H9 (cell line): Measurements from ENCODE around the gene SEC14L5. TPM values are rescaled to one million over a fixed set of nuclear protein-coding genes. Genes with fewer than 3 reads are reported as not detected.

ENCODE experiments used
- DNase-seq: peaks from one replicate; pipeline ENCODE4 v3.0.0-alpha.2; 2017
- H2AFZ ChIP-seq: one replicate; pipeline ENCODE4 v1.6.1; 2013; ENCODE audit warnings: mild to moderate bottlenecking, low read length, control low read depth, moderate library complexity
- H2AK5ac ChIP-seq: 2 replicates; pipeline ENCODE4 v1.6.1; 2013; ENCODE audit warnings: low read length, control low read depth, mixed read lengths; ENCODE audit not compliant: insufficient read length
- H2BK120ac ChIP-seq: one replicate; pipeline ENCODE4 v1.6.1; 2013; ENCODE audit warnings: low read depth, mild to moderate bottlenecking, low read length, control low read depth, inconsistent platforms; ENCODE audit not compliant: poor library complexity, severe bottlenecking
- H2BK12ac ChIP-seq: 2 replicates; pipeline ENCODE4 v1.6.1; 2013; ENCODE audit warnings: low read length, control low read depth, mixed read lengths, low read depth; ENCODE audit not compliant: insufficient read length
- H2BK15ac ChIP-seq: 2 replicates; pipeline ENCODE4 v1.6.1; 2013; ENCODE audit warnings: low read depth, low read length, control low read depth
- H2BK20ac ChIP-seq: one replicate; pipeline ENCODE4 v1.6.1; 2013; ENCODE audit warnings: low read depth, mild to moderate bottlenecking, low read length, control low read depth, inconsistent platforms; ENCODE audit not compliant: poor library complexity, severe bottlenecking
- H2BK5ac ChIP-seq: 2 replicates; pipeline ENCODE4 v1.6.1; 2013; ENCODE audit warnings: low read length, control low read depth, mixed read lengths; ENCODE audit not compliant: insufficient read length
- H3K14ac ChIP-seq: 2 replicates; pipeline ENCODE4 v1.6.1; 2013; ENCODE audit warnings: low read length, control low read depth; ENCODE audit not compliant: insufficient read depth
- H3K18ac ChIP-seq: 2 replicates; pipeline ENCODE4 v1.6.1; 2013; ENCODE audit warnings: low read depth, mild to moderate bottlenecking, mixed read lengths, low read length, control low read depth; ENCODE audit not compliant: insufficient read length
- H3K23ac ChIP-seq: 2 replicates; pipeline ENCODE4 v1.6.1; 2013; ENCODE audit warnings: low read length, control low read depth, mixed read lengths, low read depth; ENCODE audit not compliant: insufficient read length
- H3K23me2 ChIP-seq: 2 replicates; pipeline ENCODE4 v1.6.1; 2013; ENCODE audit warnings: low read depth, mild to moderate bottlenecking, mixed read lengths, low read length, control low read depth; ENCODE audit not compliant: insufficient read length, poor library complexity, severe bottlenecking
- H3K27ac ChIP-seq: 2 replicates; pipeline ENCODE4 v1.5.1; 2013; ENCODE audit warnings: low read length, control low read depth, mixed read lengths, low read depth; ENCODE audit not compliant: insufficient read length
- H3K27me3 ChIP-seq: 2 replicates; pipeline ENCODE4 v1.6.1; 2013; ENCODE audit warnings: low read length, control low read depth, inconsistent platforms; ENCODE audit not compliant: insufficient read depth
- H3K4ac ChIP-seq: 2 replicates; pipeline ENCODE4 v1.6.1; 2013; ENCODE audit warnings: low read depth, mild to moderate bottlenecking, control low read depth, inconsistent platforms, low read length, moderate library complexity
- H3K4me1 ChIP-seq: 2 replicates; pipeline ENCODE4 v1.6.1; 2013; ENCODE audit warnings: low read length, control low read depth, inconsistent platforms; ENCODE audit not compliant: insufficient read depth
- H3K4me2 ChIP-seq: 2 replicates; pipeline ENCODE4 v1.6.1; 2013; ENCODE audit warnings: low read length, control low read depth, mixed read lengths; ENCODE audit not compliant: insufficient read length, insufficient read depth
- H3K56ac ChIP-seq: 2 replicates; pipeline ENCODE4 v1.6.1; 2013; ENCODE audit warnings: low read depth, mild to moderate bottlenecking, mixed read lengths, low read length, control low read depth; ENCODE audit not compliant: insufficient read length
- H3K79me1 ChIP-seq: 2 replicates; pipeline ENCODE4 v1.6.1; 2013; ENCODE audit warnings: low read depth, mild to moderate bottlenecking, moderate library complexity, low read length, control low read depth, inconsistent platforms; ENCODE audit not compliant: insufficient read depth, poor library complexity, severe bottlenecking
- H3K79me2 ChIP-seq: 2 replicates; pipeline ENCODE4 v1.6.1; 2013; ENCODE audit warnings: low read length, control low read depth, inconsistent platforms; ENCODE audit not compliant: insufficient read depth
- H3K9ac ChIP-seq: 2 replicates; pipeline ENCODE4 v1.6.1; 2013; ENCODE audit warnings: low read length, control low read depth, mixed read lengths; ENCODE audit not compliant: insufficient read length; ENCODE audit errors: extremely low read depth
- H3K9me3 ChIP-seq: one replicate; pipeline ENCODE4 v1.6.1; 2013; ENCODE audit warnings: low read depth, low read length, inconsistent platforms; ENCODE audit not compliant: control insufficient read depth
- H3T11ph ChIP-seq: one replicate; pipeline ENCODE4 v1.6.1; 2013; ENCODE audit warnings: mild to moderate bottlenecking, low read length, control low read depth, inconsistent platforms
- H4K20me1 ChIP-seq: one replicate; pipeline ENCODE4 v1.6.1; 2013; ENCODE audit not compliant: control insufficient read depth, insufficient read length, insufficient read depth
- H4K5ac ChIP-seq: 2 replicates; pipeline ENCODE4 v1.6.1; 2013; ENCODE audit warnings: low read depth, mild to moderate bottlenecking, mixed read lengths, low read length, control low read depth; ENCODE audit not compliant: insufficient read length
- H4K8ac ChIP-seq: replicated peaks from 2 replicates; pipeline ENCODE4 v1.6.1; 2013; ENCODE audit warnings: low read length, control low read depth, mixed read lengths, low read depth; ENCODE audit not compliant: insufficient read length
- H4K91ac ChIP-seq: 2 replicates; pipeline ENCODE4 v1.6.1; 2013; ENCODE audit warnings: low read depth, mild to moderate bottlenecking, moderate library complexity, mixed read lengths, low read length, control low read depth; ENCODE audit not compliant: insufficient read length
- H3K27ac Mint-ChIP-seq, 3 experiments: 2 replicates in 2 of 3; 3 replicates in 1 of 3; pipeline ENCODE4 v1.8.0; 2020 to 2021; ENCODE audit warnings: mixed read lengths in 3 of 3, mild to moderate bottlenecking in 1 of 3, moderate library complexity in 1 of 3
- H3K27me3 Mint-ChIP-seq: 2 replicates; pipeline ENCODE4 v1.8.0; 2021; ENCODE audit warnings: low read depth, mild to moderate bottlenecking, moderate library complexity, mixed read lengths
- H3K36me3 Mint-ChIP-seq, 3 experiments: 2 replicates in 2 of 3; 3 replicates in 1 of 3; pipeline ENCODE4 v1.8.0; 2020 to 2021; ENCODE audit warnings: low read depth in 3 of 3, mixed read lengths in 3 of 3; ENCODE audit not compliant: insufficient read depth in 1 of 3
- H3K4me1 Mint-ChIP-seq, 2 experiments: 2 replicates each; pipeline ENCODE4 v1.8.0; 2020; ENCODE audit warnings: mixed read lengths in 2 of 2
- H3K4me3 Mint-ChIP-seq, 2 experiments: 2 replicates in 1 of 2; 3 replicates in 1 of 2; pipeline ENCODE4 v1.8.0; 2020 to 2021; ENCODE audit warnings: mild to moderate bottlenecking in 2 of 2, mixed read lengths in 2 of 2, moderate library complexity in 1 of 2
- H3K9me3 Mint-ChIP-seq, 2 experiments: 2 replicates in 1 of 2; 3 replicates in 1 of 2; pipeline ENCODE4 v1.8.0; 2020; ENCODE audit warnings: mild to moderate bottlenecking in 2 of 2, mixed read lengths in 2 of 2, moderate library complexity in 1 of 2
- WGBS: extraction: QIAGEN DNeasy Blood & Tissue Kit; methylation state at CpG from one replicate; pipeline ENCODE4 v1.1.7; 2013; ENCODE audit warnings: missing lambda C conversion rate, low lambda C conversion rate, mixed read lengths; ENCODE audit not compliant: insufficient read length; ENCODE audit errors: extremely low coverage; 5-methylcytosine and 5-hydroxymethylcytosine counted together
- total RNA-seq: library from RNA; stranded (reverse); gene quantifications from 2 replicates; pipeline ENCODE4 v1.2.1, GENCODE V29; 2021
- TF ChIP-seq, protein P1 (sequence below): fragments of 200-600 bp; sonication (generic); conservative IDR thresholded peaks from 3 replicates; pipeline ENCODE4 v1.8.0; 2021; ENCODE audit warnings: antibody characterized with exemption, mild to moderate bottlenecking

SEC14L5 gene
- total RNA-seq, 1 experiment from 2014 or later: 4.1 TPM

DNA sequence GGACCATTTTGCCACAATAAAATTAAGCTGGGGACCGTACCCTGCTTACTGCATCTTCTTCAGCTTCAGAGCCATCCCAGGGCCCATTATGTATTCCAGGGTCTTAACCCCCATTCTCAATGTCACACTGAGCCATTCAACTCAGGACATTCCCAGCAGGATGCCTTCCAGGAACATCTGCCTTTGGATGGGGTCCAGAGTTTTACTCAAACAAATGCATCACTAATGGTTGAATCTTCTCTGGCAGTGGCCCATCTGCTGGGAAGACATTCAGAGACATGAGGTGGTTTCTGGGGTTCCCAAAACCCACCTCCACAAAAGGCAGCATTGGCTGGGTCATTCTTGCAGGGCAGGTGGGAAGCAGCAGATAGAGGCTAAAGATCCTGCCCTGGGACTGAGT lies 3.4 kb upstream of the SEC14L5 start:
- H4K8ac ChIP-seq: no peak overlapping the region
- no peaks in the 10 kb centered on the region for H3K79me1 ChIP-seq
- H2BK20ac ChIP-seq: no peak overlapping the region
- no peak overlapping the region for H2AFZ ChIP-seq
- no peaks in the 10 kb centered on the region for H3K36me3 Mint-ChIP-seq
- no CpG with 5 or more reads among the region's 1 CpG for WGBS
- H3K4me2 ChIP-seq: no peak overlapping the region
- no peak overlapping the region for H3K56ac ChIP-seq
- H3K27ac ChIP-seq: no peak overlapping the region
- H3K9ac ChIP-seq: no peak overlapping the region
- no peak overlapping the region for H3K23ac ChIP-seq
- no peak overlapping the region for H3K14ac ChIP-seq
- H2AK5ac ChIP-seq: no peak overlapping the region
- H3K9me3 ChIP-seq: no peaks in the 10 kb centered on the region
- no peaks in the 10 kb centered on the region for H3K79me2 ChIP-seq
- no peak for DNase-seq
- H2BK15ac ChIP-seq: no peak overlapping the region
- H3K27me3 ChIP-seq: no peaks in the 10 kb centered on the region; the same call in 1 of the 2 replicates
- H2BK120ac ChIP-seq: no peak overlapping the region
- no peak overlapping the region for H2BK5ac ChIP-seq
- H3K9me3 Mint-ChIP-seq: no peaks in the 10 kb centered on the region; a peak in 1 of 5 replicates
- H4K91ac ChIP-seq: no peak overlapping the region
- H2BK12ac ChIP-seq: no peak overlapping the region
- TF ChIP-seq, protein P1, sequence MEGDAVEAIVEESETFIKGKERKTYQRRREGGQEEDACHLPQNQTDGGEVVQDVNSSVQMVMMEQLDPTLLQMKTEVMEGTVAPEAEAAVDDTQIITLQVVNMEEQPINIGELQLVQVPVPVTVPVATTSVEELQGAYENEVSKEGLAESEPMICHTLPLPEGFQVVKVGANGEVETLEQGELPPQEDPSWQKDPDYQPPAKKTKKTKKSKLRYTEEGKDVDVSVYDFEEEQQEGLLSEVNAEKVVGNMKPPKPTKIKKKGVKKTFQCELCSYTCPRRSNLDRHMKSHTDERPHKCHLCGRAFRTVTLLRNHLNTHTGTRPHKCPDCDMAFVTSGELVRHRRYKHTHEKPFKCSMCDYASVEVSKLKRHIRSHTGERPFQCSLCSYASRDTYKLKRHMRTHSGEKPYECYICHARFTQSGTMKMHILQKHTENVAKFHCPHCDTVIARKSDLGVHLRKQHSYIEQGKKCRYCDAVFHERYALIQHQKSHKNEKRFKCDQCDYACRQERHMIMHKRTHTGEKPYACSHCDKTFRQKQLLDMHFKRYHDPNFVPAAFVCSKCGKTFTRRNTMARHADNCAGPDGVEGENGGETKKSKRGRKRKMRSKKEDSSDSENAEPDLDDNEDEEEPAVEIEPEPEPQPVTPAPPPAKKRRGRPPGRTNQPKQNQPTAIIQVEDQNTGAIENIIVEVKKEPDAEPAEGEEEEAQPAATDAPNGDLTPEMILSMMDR: no peak
- H3K4ac ChIP-seq: no peak overlapping the region
- H3K27me3 Mint-ChIP-seq: peaks cover 13% of the 10 kb centered on the region
- H3K4me1 ChIP-seq: peaks cover 2% of the 10 kb centered on the region; the same call in 1 of the 2 replicates
- H3K18ac ChIP-seq: no peak overlapping the region
- no peak overlapping the region for H3K27ac Mint-ChIP-seq
- no peak overlapping the region for H4K5ac ChIP-seq
- H3T11ph ChIP-seq: no peak overlapping the region
- H3K4me1 Mint-ChIP-seq: peaks cover 11 to 30% of the 10 kb centered on the region in 2 experiments
- H4K20me1 ChIP-seq: no peaks in the 10 kb centered on the region
- no peak overlapping the region for H3K4me3 Mint-ChIP-seq
- peaks cover 4% of the 10 kb centered on the region for H3K23me2 ChIP-seq
